ENCODE measurements around the gene TIMM22.

DNA sequence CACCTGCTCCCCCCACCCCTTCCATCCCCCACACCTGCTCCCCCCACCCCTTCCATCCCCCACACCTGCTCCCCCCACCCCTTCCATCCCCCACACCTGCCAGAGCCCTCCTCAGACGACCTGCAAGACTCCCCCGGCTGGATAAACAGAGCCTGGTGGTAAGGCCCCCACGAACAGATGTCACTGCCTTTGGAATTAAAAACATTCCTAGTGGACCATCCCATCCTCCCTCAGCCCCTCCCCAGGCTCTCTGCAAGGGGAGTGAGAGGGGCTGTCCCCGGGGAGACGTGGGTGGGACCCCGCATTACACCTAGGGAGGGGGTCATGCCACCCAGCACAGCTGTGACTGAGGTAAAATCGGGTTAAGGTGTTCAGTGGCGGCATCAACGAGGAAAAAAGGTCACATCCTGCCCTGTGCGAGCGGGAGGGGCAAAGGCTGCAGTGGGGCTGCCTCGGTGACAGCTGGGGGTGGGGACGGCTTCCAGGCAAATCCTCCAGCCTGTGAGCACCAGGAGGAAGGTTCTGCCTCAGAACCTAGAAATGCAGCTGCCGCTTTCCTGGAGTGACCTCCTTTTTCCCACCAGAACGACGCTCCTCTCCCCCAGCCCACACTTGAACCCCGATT lies 38.7 kb downstream of the TIMM22 start:
- TF ChIP-seq, protein P1, sequence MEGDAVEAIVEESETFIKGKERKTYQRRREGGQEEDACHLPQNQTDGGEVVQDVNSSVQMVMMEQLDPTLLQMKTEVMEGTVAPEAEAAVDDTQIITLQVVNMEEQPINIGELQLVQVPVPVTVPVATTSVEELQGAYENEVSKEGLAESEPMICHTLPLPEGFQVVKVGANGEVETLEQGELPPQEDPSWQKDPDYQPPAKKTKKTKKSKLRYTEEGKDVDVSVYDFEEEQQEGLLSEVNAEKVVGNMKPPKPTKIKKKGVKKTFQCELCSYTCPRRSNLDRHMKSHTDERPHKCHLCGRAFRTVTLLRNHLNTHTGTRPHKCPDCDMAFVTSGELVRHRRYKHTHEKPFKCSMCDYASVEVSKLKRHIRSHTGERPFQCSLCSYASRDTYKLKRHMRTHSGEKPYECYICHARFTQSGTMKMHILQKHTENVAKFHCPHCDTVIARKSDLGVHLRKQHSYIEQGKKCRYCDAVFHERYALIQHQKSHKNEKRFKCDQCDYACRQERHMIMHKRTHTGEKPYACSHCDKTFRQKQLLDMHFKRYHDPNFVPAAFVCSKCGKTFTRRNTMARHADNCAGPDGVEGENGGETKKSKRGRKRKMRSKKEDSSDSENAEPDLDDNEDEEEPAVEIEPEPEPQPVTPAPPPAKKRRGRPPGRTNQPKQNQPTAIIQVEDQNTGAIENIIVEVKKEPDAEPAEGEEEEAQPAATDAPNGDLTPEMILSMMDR (conservative IDR thresholded peaks at IDR 0.05; ENCODE audit: low read depth, low read length), result no peak
- no peak for TF ChIP-seq EZH2 (IDR thresholded peaks at IDR 0.05; ENCODE audit: borderline replicate concordance, low read depth, low read length, poor library complexity, severe bottlenecking)

All from A673 (cell line).